H1 (cell line): Measurements from ENCODE around the gene DPYD. TPM values are rescaled to one million over a fixed set of nuclear protein-coding genes. Genes with fewer than 3 reads are reported as not detected.

ENCODE experiments used
- CTCF ChIA-PET: fragments of 300-600 bp; sonication (Branson Sonifier 250); formaldehyde crosslinking; loops from one replicate; lab custom pipeline; 2021; ENCODE audit not compliant: partially characterized antibody; lab: Charles Lee
- POLR2A ChIA-PET: fragments of 300-600 bp; sonication (Branson Sonifier 250); formaldehyde crosslinking; loops from one replicate; lab custom pipeline; 2021; ENCODE audit warnings: inconsistent platforms; ENCODE audit not compliant: partially characterized antibody; lab: Charles Lee
- DNase-seq, 2 experiments: peaks; one replicate each; pipeline versions ENCODE4 v3.0.0 to v3.0.0-alpha.2; 2010 to 2022; ENCODE audit warnings: low spot score in 2 of 2, low read depth in 1 of 2, mixed read lengths in 1 of 2
- FAIRE-seq: peaks from 2 replicates; lab custom pipeline; 2011; peaks lifted over from hg19 to GRCh38; lab: Jason Lieb, UNC
- H2AFZ ChIP-seq: 2 replicates; pipeline ENCODE4 v1.8.1; 2012; ENCODE audit warnings: low read length, inconsistent platforms
- H2AK5ac ChIP-seq: 2 replicates; pipeline ENCODE4 v1.6.1; 2013; ENCODE audit warnings: low read depth, low read length
- H2BK120ac ChIP-seq: replicated peaks from 2 replicates; pipeline ENCODE3; 2013; ENCODE audit warnings: low read depth, low read length, inconsistent platforms
- H2BK12ac ChIP-seq: 2 replicates; pipeline ENCODE4 v1.6.1; 2013; ENCODE audit warnings: low read depth, low read length
- H2BK15ac ChIP-seq: 2 replicates; pipeline ENCODE4 v1.6.1; 2013; ENCODE audit warnings: low read length
- H2BK20ac ChIP-seq: 2 replicates; pipeline ENCODE4 v1.6.1; 2013; ENCODE audit warnings: low read length
- H2BK5ac ChIP-seq: 2 replicates; pipeline ENCODE4 v1.6.1; 2013; ENCODE audit warnings: low read depth, low read length
- H3K14ac ChIP-seq: 2 replicates; pipeline ENCODE4 v1.6.1; 2013; ENCODE audit warnings: inconsistent platforms; ENCODE audit not compliant: insufficient read length
- H3K18ac ChIP-seq: 2 replicates; pipeline ENCODE4 v1.6.1; 2013; ENCODE audit warnings: low read length; ENCODE audit errors: extremely low read depth
- H3K23ac ChIP-seq: 2 replicates; pipeline ENCODE4 v1.6.1; 2013; ENCODE audit warnings: inconsistent platforms; ENCODE audit not compliant: insufficient read length
- H3K23me2 ChIP-seq: 2 replicates; pipeline ENCODE4 v1.6.1; 2013; ENCODE audit warnings: low read depth, low read length
- H3K27ac ChIP-seq: 2 replicates; pipeline ENCODE4 v1.6.1; 2011; ENCODE audit warnings: low read depth, low read length, inconsistent platforms
- H3K27me3 ChIP-seq, 4 experiments: replicated peaks in 1 of 4; 1 replicate in 1 of 4; 2 replicates in 3 of 4; pipeline versions ENCODE4 v1.6.1 to v1.8.1; 2011 to 2013; ENCODE audit warnings: low read length in 3 of 4, mild to moderate bottlenecking in 3 of 4, inconsistent platforms in 2 of 4, mixed read lengths in 2 of 4, moderate library complexity in 1 of 4; ENCODE audit not compliant: control insufficient read depth in 3 of 4, insufficient read depth in 3 of 4; ENCODE audit errors: extremely low read depth in 1 of 4
- H3K36me3 ChIP-seq, 4 experiments: 2 replicates each; pipeline versions ENCODE4 v1.6.1 to v1.8.1; 2011 to 2013; ENCODE audit warnings: mild to moderate bottlenecking in 4 of 4, low read length in 3 of 4, moderate library complexity in 2 of 4, control low read depth in 1 of 4, inconsistent platforms in 1 of 4; ENCODE audit not compliant: insufficient read depth in 4 of 4, control insufficient read depth in 2 of 4
- H3K4ac ChIP-seq: replicated peaks from 2 replicates; pipeline ENCODE3; 2013; ENCODE audit warnings: low read length, low read depth, mixed read lengths, inconsistent platforms; ENCODE audit not compliant: insufficient read length
- H3K4me1 ChIP-seq, 4 experiments: replicated peaks in 1 of 4; 1 replicate in 1 of 4; 2 replicates in 3 of 4; pipeline versions ENCODE4 v1.6.1 to v1.8.1; 2011 to 2013; ENCODE audit warnings: low read length in 3 of 4, inconsistent platforms in 2 of 4, mixed read lengths in 1 of 4; ENCODE audit not compliant: insufficient read depth in 4 of 4, control insufficient read depth in 3 of 4
- H3K4me2 ChIP-seq, 2 experiments: 2 replicates each; pipeline versions ENCODE4 v1.6.1 to v1.8.1; 2011 to 2013; ENCODE audit warnings: low read depth in 2 of 2, low read length in 2 of 2, control low read depth in 1 of 2, inconsistent platforms in 1 of 2, mild to moderate bottlenecking in 1 of 2; ENCODE audit not compliant: insufficient read depth in 1 of 2
- H3K4me3 ChIP-seq, 4 experiments: fragments of 200-600, 300-600 bp in 1 of 4; sonication (generic), shearing (Covaris generic), sonication (Bioruptor Twin) in 1 of 4; 2 replicates each; pipeline versions ENCODE4 v1.5.1 to v1.8.1; 2011 to 2016; ENCODE audit warnings: low read length in 4 of 4, low read depth in 3 of 4, control low read depth in 2 of 4, inconsistent platforms in 2 of 4, mild to moderate bottlenecking in 2 of 4, mixed read lengths in 1 of 4, moderate library complexity in 1 of 4; ENCODE audit not compliant: insufficient read depth in 2 of 4; ENCODE audit errors: extremely low read depth in 1 of 4
- H3K56ac ChIP-seq: replicated peaks from 2 replicates; pipeline ENCODE3; 2013; ENCODE audit warnings: low read depth, mild to moderate bottlenecking, mixed read lengths, low read length, inconsistent platforms; ENCODE audit not compliant: insufficient read length
- H3K79me1 ChIP-seq: 2 replicates; pipeline ENCODE4 v1.6.1; 2013; ENCODE audit warnings: low read depth, low read length, control low read depth
- H3K79me2 ChIP-seq, 2 experiments: 2 replicates each; pipeline versions ENCODE4 v1.6.1 to v1.8.1; 2012 to 2013; ENCODE audit warnings: low read length in 2 of 2, mild to moderate bottlenecking in 2 of 2, inconsistent platforms in 1 of 2; ENCODE audit not compliant: insufficient read depth in 2 of 2, control insufficient read depth in 1 of 2
- H3K9ac ChIP-seq, 4 experiments: replicated peaks in 1 of 4; 1 replicate in 1 of 4; 2 replicates in 3 of 4; pipeline versions ENCODE4 v1.6.1 to v1.8.1; 2011 to 2013; ENCODE audit warnings: low read depth in 3 of 4, low read length in 3 of 4, control low read depth in 2 of 4, mild to moderate bottlenecking in 2 of 4, moderate library complexity in 2 of 4, inconsistent platforms in 1 of 4; ENCODE audit errors: extremely low read depth in 1 of 4
- H3K9me3 ChIP-seq, 2 experiments: 2 replicates each; pipeline versions ENCODE4 v1.6.1 to v1.8.1; 2012 to 2013; ENCODE audit warnings: mild to moderate bottlenecking in 2 of 2, moderate library complexity in 2 of 2, control low read depth in 1 of 2, inconsistent platforms in 1 of 2, low read depth in 1 of 2, low read length in 1 of 2, mixed read lengths in 1 of 2; ENCODE audit not compliant: insufficient read depth in 2 of 2
- H4K20me1 ChIP-seq, 2 experiments: replicated peaks in 1 of 2; 2 replicates each; pipeline versions ENCODE3 to v1.8.1; 2011 to 2013; ENCODE audit warnings: inconsistent platforms in 2 of 2, low read length in 2 of 2, mild to moderate bottlenecking in 1 of 2; ENCODE audit not compliant: insufficient read depth in 2 of 2, control insufficient read depth in 1 of 2
- H4K5ac ChIP-seq: 2 replicates; pipeline ENCODE4 v1.6.1; 2013; ENCODE audit warnings: low read length, low read depth, mixed read lengths, inconsistent platforms; ENCODE audit not compliant: insufficient read length
- H4K8ac ChIP-seq: 2 replicates; pipeline ENCODE4 v1.8.0; 2013; ENCODE audit warnings: mild to moderate bottlenecking, moderate library complexity, low read length, inconsistent platforms; ENCODE audit not compliant: insufficient read depth; ENCODE audit errors: extremely low read depth
- H4K91ac ChIP-seq: replicated peaks from 2 replicates; pipeline ENCODE3; 2013; ENCODE audit warnings: low read length, mixed read lengths, inconsistent platforms; ENCODE audit not compliant: insufficient read length
- ATF2 ChIP-seq: IDR thresholded peaks from 2 replicates; pipeline ENCODE4 v1.6.1; 2012; ENCODE audit warnings: low read length, inconsistent platforms
- CBX5 ChIP-seq: fragments of 300-800, 300-1000 bp; sonication (generic); IDR thresholded peaks from 2 replicates; pipeline ENCODE4 v1.7.1; 2016; ENCODE audit warnings: antibody characterized with exemption, low read length, low read depth
- EZH2 ChIP-seq: fragments of 200-600 bp; sonication (generic); IDR thresholded peaks from 2 replicates; pipeline ENCODE4 v1.7.1; 2012; ENCODE audit warnings: low read depth, mild to moderate bottlenecking, moderate library complexity, low read length, inconsistent platforms; ENCODE audit not compliant: severe bottlenecking
- PHF8 ChIP-seq: fragments of 200-600 bp; sonication (generic); conservative IDR thresholded peaks from 2 replicates; pipeline ENCODE4 v1.7.1; 2012; ENCODE audit warnings: low read depth, mild to moderate bottlenecking, inconsistent platforms, low read length, moderate library complexity
- RAD21 ChIP-seq, 2 experiments: IDR thresholded peaks in 1 of 2; conservative IDR thresholded peaks in 1 of 2; 2 replicates each; pipeline ENCODE4 v1.6.1; 2011; ENCODE audit warnings: low read depth in 2 of 2, low read length in 2 of 2, improper control_type of control experiment in 1 of 2, inconsistent platforms in 1 of 2, mild to moderate bottlenecking in 1 of 2, moderate library complexity in 1 of 2
- SIRT6 ChIP-seq: IDR thresholded peaks from one replicate; pipeline ENCODE4 v1.7.1; 2012; ENCODE audit warnings: low read length, inconsistent platforms
- ZNF274 ChIP-seq: IDR thresholded peaks from 2 replicates; pipeline ENCODE4 v1.7.0; 2012; ENCODE audit warnings: low read length, borderline replicate concordance; ENCODE audit errors: extremely low read depth
- polyA plus RNA-seq, 7 experiments: library from polyadenylated mRNA; depleted of rRNA in 3 of 7; stranded (reverse) in 5 of 7; unstranded in 2 of 7; fragments of >200 nt in 5 of 7; fragments of 200-250 nt in 2 of 7; gene quantifications; 1 replicate in 5 of 7; 2 replicates in 1 of 7; 4 replicates in 1 of 7; pipeline versions ENCODE4 v1.2.1 to v1.2.3, GENCODE V29; 2011 to 2013; ENCODE audit warnings: missing spikeins in 2 of 7, mixed read lengths in 2 of 7
- total RNA-seq: library from RNA; stranded (reverse); fragmentation: NEBNext Ultra II Directional; extraction: Animal tissue kit (Norgen Biotek cat#: 25700); gene quantifications from 2 replicates; pipeline ENCODE4 v1.2.1, GENCODE V29; 2021

Gene DPYD
- total and polyA plus RNA-seq, 2 of the 8 experiments (the other 6 are each of a cell fraction or from before 2014, with no cell fraction given) = 0.29 to 0.73 TPM

DNA sequence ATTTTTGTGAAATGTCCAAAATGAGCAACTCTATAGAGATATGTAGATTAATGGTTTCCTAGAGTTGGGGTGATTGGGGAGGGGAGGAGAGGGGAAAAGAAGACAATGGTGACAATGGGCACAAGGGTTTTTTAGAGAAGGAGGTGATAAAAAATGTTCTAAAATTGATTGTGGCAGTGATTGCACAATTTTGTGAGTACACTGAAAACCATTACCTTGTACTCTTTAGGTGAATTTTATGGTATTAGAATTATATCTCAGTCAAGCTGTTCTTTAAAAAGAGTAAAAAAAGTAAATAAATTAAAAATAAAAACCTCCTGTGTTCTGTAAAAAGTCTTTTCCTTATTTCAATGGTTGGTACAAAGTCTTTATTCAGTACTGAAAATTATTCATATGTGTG lies 869.0 kb downstream of the DPYD start:
- H2AK5ac ChIP-seq = no peak overlapping the region
- ChIA-PET POLR2A (no interaction called here), CTCF (interaction anchor here (0.7 to 2.2 kb wide), 5 partner anchors 9 to 150 kb away, joined by 3 to 9 read pairs (median 3); no protein-coding TSS in a partner anchor)
- no peaks in the 10 kb centered on the region for H3K79me1 ChIP-seq
- no peak overlapping the region for H4K91ac ChIP-seq
- no peak overlapping the region for H2BK120ac ChIP-seq
- no peak overlapping the region for H3K27ac ChIP-seq
- H3K23ac ChIP-seq = no peak overlapping the region
- H2BK5ac ChIP-seq = no peak overlapping the region
- DNase-seq (no peak), FAIRE-seq (no peak)
- no peak overlapping the region for H3K9ac ChIP-seq
- H4K8ac ChIP-seq = no peak overlapping the region
- H3K4me1 ChIP-seq = no peaks in the 10 kb centered on the region
- H3K23me2 ChIP-seq = no peaks in the 10 kb centered on the region
- no peak overlapping the region for H2BK20ac ChIP-seq
- H4K5ac ChIP-seq = no peak overlapping the region
- no peak overlapping the region for H2AFZ ChIP-seq
- H3K4me3 ChIP-seq = no peak overlapping the region
- no peak overlapping the region for H3K18ac ChIP-seq
- no peak overlapping the region for H3K4me2 ChIP-seq
- H3K4ac ChIP-seq = no peak overlapping the region
- no peak overlapping the region for H3K14ac ChIP-seq
- peaks cover 6 to 16% of the 10 kb centered on the region in 2 experiments for H3K9me3 ChIP-seq
- no peak overlapping the region for H3K56ac ChIP-seq
- H3K36me3 ChIP-seq = 0 out of 8 replicates have a peak, but pooled peaks cover 0 to under 1% (median 0%) of the 10 kb centered on the region in 4 experiments
- no peaks in the 10 kb centered on the region for H3K79me2 ChIP-seq
- H3K27me3 ChIP-seq = no peaks in the 10 kb centered on the region
- TF ChIP-seq ZNF274 = no peak
- no peak for TF ChIP-seq PHF8
- TF ChIP-seq SIRT6 = no peak
- TF ChIP-seq ATF2 = no peak
- no peak for TF ChIP-seq RAD21 (IDR thresholded peaks at IDR 0.05 in 1 of 2, conservative IDR thresholded peaks at IDR 0.05 in 1 of 2; ENCODE audit: low read depth in 2 of 2, low read length in 2 of 2)
- TF ChIP-seq CBX5 = no peak
- TF ChIP-seq EZH2 = no peak
- H4K20me1 ChIP-seq = no peaks in the 10 kb centered on the region
- H2BK15ac ChIP-seq = no peak overlapping the region
- H2BK12ac ChIP-seq = no peak overlapping the region
